Pulmonary artery endothelial cell (primary cell): ENCODE results near the gene TOP1. TPM values are rescaled to one million over a fixed set of nuclear protein-coding genes. Genes with fewer than 3 reads are reported as not detected.

Source experiments
- DNase-seq: peaks from one replicate; pipeline ENCODE4 v3.0.0-alpha.2; 2011; ENCODE audit warnings: low read depth, low spot score
- total RNA-seq: library from RNA; depleted of rRNA; stranded (reverse); fragments of >200 nt; gene quantifications from 2 replicates; pipeline ENCODE4 v1.2.3, GENCODE V29; 2014

Gene TOP1
- total RNA-seq, 1 donor from 2014 or later, result 23.0 TPM

- DNase-seq, result no peak
Observed at GRCh38 chr20:41142919-41143318, 114.3 kb downstream of the TOP1 start.

- DNase-seq, result no peak
Observed at GRCh38 chr20:41143354-41143753, 114.7 kb downstream of the TOP1 start.

GRCh38 chr20:41145317-41145716, 116.7 kb downstream of the TOP1 start:
- no peak for DNase-seq

GRCh38 chr20:41145821-41146620, 117.4 kb downstream of the TOP1 start:
- DNase-seq, result no peak

- peak; percentile 77 for DNase-seq
Observed at GRCh38 chr20:41147767-41148191, 119.2 kb downstream of the TOP1 start.

- DNase-seq, result no peak
Observed at GRCh38 chr20:41148942-41149341, 120.3 kb downstream of the TOP1 start.

GRCh38 chr20:41150664-41151063, 122.0 kb downstream of the TOP1 start:
- DNase-seq, result peak; percentile 89

- no peak for DNase-seq
Observed at GRCh38 chr20:41151134-41151869, 122.7 kb downstream of the TOP1 start.

GRCh38 chr20:41152108-41152757, 123.6 kb downstream of the TOP1 start:
- no peak for DNase-seq

GRCh38 chr20:41154436-41155176, 126.0 kb downstream of the TOP1 start:
- DNase-seq, result no peak

GRCh38 chr20:41155261-41155660, 126.6 kb downstream of the TOP1 start:
- no peak for DNase-seq

- DNase-seq, result no peak
Observed at GRCh38 chr20:41158082-41158625, 129.5 kb downstream of the TOP1 start.

GRCh38 chr20:41159547-41159946, 130.9 kb downstream of the TOP1 start:
- DNase-seq, result no peak

- DNase-seq, result no peak
Observed at GRCh38 chr20:41160686-41161085, 132.1 kb downstream of the TOP1 start.

GRCh38 chr20:41161886-41162285, 133.3 kb downstream of the TOP1 start:
- DNase-seq, result no peak

- DNase-seq, result no peak
Observed at GRCh38 chr20:41162396-41162795, 133.8 kb downstream of the TOP1 start.

- no peak for DNase-seq
Observed at GRCh38 chr20:41163821-41164220, 135.2 kb downstream of the TOP1 start.

- no peak for DNase-seq
Observed at GRCh38 chr20:41165001-41165882, 136.6 kb downstream of the TOP1 start.

- DNase-seq, result no peak
Observed at GRCh38 chr20:41166201-41167117, 137.8 kb downstream of the TOP1 start.
